Thyroid gland (tissue), 4 donors: ENCODE results near the gene ADI1.

ENCODE experiments used
- CTCF ChIP-seq, 6 experiments: fragments of 200-600 bp in 3 of 6; fragments of 450-650 bp in 3 of 6; sonication (generic) in 3 of 6; IDR thresholded peaks; one replicate each; pipeline ENCODE4 v1.5.1; 2016 to 2019; ENCODE audit warnings: antibody characterized with exemption in 6 of 6, mild to moderate bottlenecking in 2 of 6, inconsistent platforms in 1 of 6, moderate library complexity in 1 of 6
- POLR2A ChIP-seq, 2 donors: fragments of 450-650 bp; IDR thresholded peaks; one replicate each; pipeline ENCODE4 v1.6.1; 2017; ENCODE audit warnings: antibody characterized with exemption in 2 of 2, mild to moderate bottlenecking in 2 of 2, moderate library complexity in 1 of 2

- TF ChIP-seq POLR2A (IDR thresholded peaks at IDR 0.05), result no peak
- TF ChIP-seq CTCF (IDR thresholded peaks at IDR 0.05), result no peak
Measured at GRCh38 chr2:3465844-3466481, 53.4 kb downstream of the ADI1 start.
